Spleen (tissue), 7 donors: ENCODE measurements around the gene ARHGEF7.

Experiments
- POLR2A ChIP-seq, 3 donors: fragments of 450-650 bp; IDR thresholded peaks; one replicate each; pipeline ENCODE4 v1.5.1; 2017; ENCODE audit warnings: antibody characterized with exemption in 3 of 3, mild to moderate bottlenecking in 1 of 3
- TF ChIP-seq, protein P1 (sequence below), 11 experiments: fragments of 200-600 bp in 7 of 11; fragments of 450-650 bp in 4 of 11; sonication (generic) in 4 of 11; IDR thresholded peaks in 8 of 11; conservative IDR thresholded peaks in 3 of 11; 1 replicate in 7 of 11; 2 replicates in 4 of 11; pipeline versions ENCODE4 v1.4.0 to v1.8.0; 2016 to 2021; ENCODE audit warnings: antibody characterized with exemption in 11 of 11, inconsistent platforms in 4 of 11, mild to moderate bottlenecking in 1 of 11
- donor health status: DM: no; HTN: no; CAD: no; lungs with moderate emphysema.
- donor health status: DM: no; HTN: no; CAD: no.
- donor health status: DM: no; HTN: no; CAD: no.

DNA sequence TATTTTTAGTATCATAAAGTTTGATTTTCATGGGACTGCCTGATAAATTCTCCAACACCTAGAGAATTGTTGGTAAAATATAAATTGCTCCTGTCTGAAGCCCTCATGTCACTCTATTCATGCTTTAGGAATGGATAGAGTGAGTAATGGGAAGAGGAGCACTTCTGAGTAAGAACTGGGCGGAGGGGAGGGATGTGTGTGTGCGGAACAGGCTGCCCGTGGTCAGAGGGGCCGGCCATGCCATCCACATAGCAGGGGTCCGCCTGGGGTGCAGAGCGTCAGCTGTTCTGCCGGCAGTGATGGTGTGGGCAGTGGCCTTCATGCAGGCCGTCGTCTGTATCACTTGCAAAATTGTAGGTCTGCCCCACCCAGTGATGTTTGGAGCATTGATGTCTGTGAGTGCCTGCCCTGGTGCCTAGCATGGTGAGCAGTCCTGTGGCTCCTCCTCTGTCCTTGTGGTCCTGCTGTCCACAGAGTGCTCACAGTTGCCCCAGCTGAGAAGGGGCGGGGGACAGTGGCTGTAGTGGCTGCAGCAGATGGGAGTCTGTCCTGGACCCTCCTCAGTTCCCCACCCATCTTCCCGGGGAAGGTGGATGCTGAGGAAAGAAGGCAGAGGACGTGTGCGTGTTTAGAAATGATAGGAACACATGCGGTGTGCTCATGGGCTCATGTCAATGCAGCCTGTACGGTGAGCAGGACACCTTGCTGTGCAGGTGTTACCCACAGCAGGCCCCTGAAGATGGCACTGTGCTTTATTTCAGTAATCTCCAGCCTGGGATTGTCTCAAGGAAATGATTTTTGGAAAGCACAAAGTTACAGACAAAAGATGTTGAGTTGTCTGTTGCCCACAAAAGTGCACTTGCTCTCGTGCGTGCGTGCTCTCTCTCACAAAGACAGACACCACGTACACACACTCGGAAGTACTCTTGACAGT lies 155.9 kb downstream of the ARHGEF7 start:
- TF ChIP-seq, protein P1, sequence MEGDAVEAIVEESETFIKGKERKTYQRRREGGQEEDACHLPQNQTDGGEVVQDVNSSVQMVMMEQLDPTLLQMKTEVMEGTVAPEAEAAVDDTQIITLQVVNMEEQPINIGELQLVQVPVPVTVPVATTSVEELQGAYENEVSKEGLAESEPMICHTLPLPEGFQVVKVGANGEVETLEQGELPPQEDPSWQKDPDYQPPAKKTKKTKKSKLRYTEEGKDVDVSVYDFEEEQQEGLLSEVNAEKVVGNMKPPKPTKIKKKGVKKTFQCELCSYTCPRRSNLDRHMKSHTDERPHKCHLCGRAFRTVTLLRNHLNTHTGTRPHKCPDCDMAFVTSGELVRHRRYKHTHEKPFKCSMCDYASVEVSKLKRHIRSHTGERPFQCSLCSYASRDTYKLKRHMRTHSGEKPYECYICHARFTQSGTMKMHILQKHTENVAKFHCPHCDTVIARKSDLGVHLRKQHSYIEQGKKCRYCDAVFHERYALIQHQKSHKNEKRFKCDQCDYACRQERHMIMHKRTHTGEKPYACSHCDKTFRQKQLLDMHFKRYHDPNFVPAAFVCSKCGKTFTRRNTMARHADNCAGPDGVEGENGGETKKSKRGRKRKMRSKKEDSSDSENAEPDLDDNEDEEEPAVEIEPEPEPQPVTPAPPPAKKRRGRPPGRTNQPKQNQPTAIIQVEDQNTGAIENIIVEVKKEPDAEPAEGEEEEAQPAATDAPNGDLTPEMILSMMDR (IDR thresholded peaks at IDR 0.05 in 8 of 11, conservative IDR thresholded peaks at IDR 0.05 in 3 of 11), result no peak
- no peak for TF ChIP-seq POLR2A (IDR thresholded peaks at IDR 0.05)
